ENCODE results near the gene MAS1. TPM values are rescaled to one million over a fixed set of nuclear protein-coding genes. Genes with fewer than 3 reads are reported as not detected.

MAS1 gene
- total RNA-seq, 1 experiment from 2014 or later: not detected

DNA sequence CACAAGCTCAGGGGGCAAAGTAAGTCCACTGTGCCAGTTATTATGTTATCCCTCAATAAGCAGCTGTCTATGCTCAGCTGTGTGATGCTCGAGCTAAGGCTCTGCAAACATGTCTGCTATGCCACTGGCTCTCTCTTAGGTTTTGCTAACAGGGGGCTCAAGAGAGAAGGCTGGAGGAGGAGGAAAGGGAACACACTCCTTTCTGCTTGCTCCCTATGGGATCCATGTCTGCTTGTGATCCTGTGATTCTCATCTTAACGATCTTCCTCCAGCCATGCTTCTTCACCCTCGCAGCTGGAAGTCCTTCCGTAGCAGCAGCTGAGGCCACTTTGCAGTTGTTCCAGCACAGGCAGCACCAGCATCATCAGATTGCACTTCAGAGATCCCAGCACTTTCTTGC, 41.1 kb downstream of the MAS1 start:
- intact Hi-C loops (cut with micrococcal nuclease; ENCODE audit: unreplicated experiment): no loop called here
- no peak for DNase-seq (ENCODE audit: low spot score)
- BruUV-seq (replicated peaks): no TSS peak
- TF ChIP-seq, protein P1, sequence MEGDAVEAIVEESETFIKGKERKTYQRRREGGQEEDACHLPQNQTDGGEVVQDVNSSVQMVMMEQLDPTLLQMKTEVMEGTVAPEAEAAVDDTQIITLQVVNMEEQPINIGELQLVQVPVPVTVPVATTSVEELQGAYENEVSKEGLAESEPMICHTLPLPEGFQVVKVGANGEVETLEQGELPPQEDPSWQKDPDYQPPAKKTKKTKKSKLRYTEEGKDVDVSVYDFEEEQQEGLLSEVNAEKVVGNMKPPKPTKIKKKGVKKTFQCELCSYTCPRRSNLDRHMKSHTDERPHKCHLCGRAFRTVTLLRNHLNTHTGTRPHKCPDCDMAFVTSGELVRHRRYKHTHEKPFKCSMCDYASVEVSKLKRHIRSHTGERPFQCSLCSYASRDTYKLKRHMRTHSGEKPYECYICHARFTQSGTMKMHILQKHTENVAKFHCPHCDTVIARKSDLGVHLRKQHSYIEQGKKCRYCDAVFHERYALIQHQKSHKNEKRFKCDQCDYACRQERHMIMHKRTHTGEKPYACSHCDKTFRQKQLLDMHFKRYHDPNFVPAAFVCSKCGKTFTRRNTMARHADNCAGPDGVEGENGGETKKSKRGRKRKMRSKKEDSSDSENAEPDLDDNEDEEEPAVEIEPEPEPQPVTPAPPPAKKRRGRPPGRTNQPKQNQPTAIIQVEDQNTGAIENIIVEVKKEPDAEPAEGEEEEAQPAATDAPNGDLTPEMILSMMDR (conservative IDR thresholded peaks at IDR 0.05; ENCODE audit: low read depth, low read length): no peak
- TF ChIP-seq EZH2 (IDR thresholded peaks at IDR 0.05; ENCODE audit: borderline replicate concordance, low read depth, low read length, poor library complexity, severe bottlenecking): no peak
- CTCF ChIA-PET: no interaction called here
- peaks cover 7% of the 10 kb centered on the region for H3K27me3 ChIP-seq (replicated peaks; ENCODE audit: insufficient read depth, low read depth, low read length, poor library complexity)
- H3K9me3 ChIP-seq (ENCODE audit: low read depth, low read length, poor library complexity, severe bottlenecking): peaks cover 3% of the 10 kb centered on the region
- H3K36me3 ChIP-seq (ENCODE audit: insufficient read depth, low read length, poor library complexity, severe bottlenecking): no peaks in the 10 kb centered on the region
- POLR2A ChIA-PET (ENCODE audit: low non-redundant PET): no interaction called here
- no peaks in the 10 kb centered on the region for H3K4me1 ChIP-seq (ENCODE audit: insufficient read depth, low read length, poor library complexity, severe bottlenecking)
- no peak overlapping the region for H3K27ac ChIP-seq (ENCODE audit: low read depth, low read length, poor library complexity, severe bottlenecking)
- no peak overlapping the region for H3K4me3 ChIP-seq (ENCODE audit: low read depth, low read length, poor library complexity, severe bottlenecking)

DNA sequence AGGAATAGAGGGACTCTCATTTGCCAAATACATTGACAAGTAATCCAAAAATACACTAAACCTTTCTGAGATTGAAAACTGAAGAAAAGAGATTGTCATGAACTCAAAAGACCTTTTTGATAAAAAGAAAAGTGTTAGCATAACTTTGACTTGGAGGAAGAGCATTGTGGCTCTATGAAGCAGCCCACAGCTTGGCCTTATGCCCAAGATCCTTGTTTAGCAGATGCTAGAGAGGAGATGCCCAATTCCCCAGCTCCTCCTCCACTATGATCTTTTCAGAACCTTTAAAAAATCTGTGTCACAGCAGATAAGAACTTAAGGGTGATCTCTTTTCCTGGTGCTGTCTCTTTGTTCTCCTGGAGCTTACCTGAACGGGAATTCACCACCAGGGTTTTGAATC, 42.3 kb downstream of the MAS1 start:
- no peak overlapping the region for H3K27ac ChIP-seq (ENCODE audit: low read depth, low read length, poor library complexity, severe bottlenecking)
- BruUV-seq (replicated peaks): no TSS peak
- no peaks in the 10 kb centered on the region for H3K4me1 ChIP-seq (ENCODE audit: insufficient read depth, low read length, poor library complexity, severe bottlenecking)
- ChIA-PET CTCF (no interaction called here), POLR2A (ENCODE audit: low non-redundant PET) (no interaction called here)
- intact Hi-C loops (cut with micrococcal nuclease; ENCODE audit: unreplicated experiment): no loop called here
- no peak overlapping the region for H3K4me3 ChIP-seq (ENCODE audit: low read depth, low read length, poor library complexity, severe bottlenecking)
- TF ChIP-seq EZH2 (IDR thresholded peaks at IDR 0.05; ENCODE audit: borderline replicate concordance, low read depth, low read length, poor library complexity, severe bottlenecking): no peak
- TF ChIP-seq, protein P1 (conservative IDR thresholded peaks at IDR 0.05; ENCODE audit: low read depth, low read length): no peak
- no peak for DNase-seq (ENCODE audit: low spot score)
- no peaks in the 10 kb centered on the region for H3K36me3 ChIP-seq (ENCODE audit: insufficient read depth, low read length, poor library complexity, severe bottlenecking)
- peaks cover 3% of the 10 kb centered on the region for H3K9me3 ChIP-seq (ENCODE audit: low read depth, low read length, poor library complexity, severe bottlenecking)
- peaks cover 7% of the 10 kb centered on the region for H3K27me3 ChIP-seq (replicated peaks; ENCODE audit: insufficient read depth, low read depth, low read length, poor library complexity)

DNA sequence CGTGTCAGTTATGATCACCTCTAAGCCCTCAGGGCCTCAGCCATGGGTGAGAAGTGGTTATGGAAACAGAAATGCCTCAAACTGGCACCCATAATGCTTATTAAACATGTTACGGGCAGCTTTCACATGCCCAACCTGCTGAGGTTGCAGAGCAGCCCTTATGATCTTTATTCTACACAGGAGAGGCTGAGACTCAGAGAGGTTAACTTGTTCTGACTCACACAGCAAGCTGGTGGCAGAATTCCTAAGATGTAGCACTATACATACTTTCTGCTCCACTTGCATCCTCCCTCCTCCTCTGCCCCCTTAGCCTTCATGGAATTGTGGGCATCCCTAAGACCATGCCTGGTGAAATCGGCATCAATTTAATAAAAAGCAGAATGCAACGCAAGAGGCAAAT, 43.4 kb downstream of the MAS1 start:
- Histone ChIP-seq H3K9me3 (ENCODE audit: low read depth, low read length, poor library complexity, severe bottlenecking) (peaks cover 3% of the 10 kb centered on the region), H3K4me3 (ENCODE audit: low read depth, low read length, poor library complexity, severe bottlenecking) (no peak overlapping the region), H3K27me3 (replicated peaks; ENCODE audit: insufficient read depth, low read depth, low read length, poor library complexity) (peaks cover 7% of the 10 kb centered on the region), H3K27ac (ENCODE audit: low read depth, low read length, poor library complexity, severe bottlenecking) (no peak overlapping the region), H3K36me3 (ENCODE audit: insufficient read depth, low read length, poor library complexity, severe bottlenecking) (no peaks in the 10 kb centered on the region), H3K4me1 (ENCODE audit: insufficient read depth, low read length, poor library complexity, severe bottlenecking) (no peaks in the 10 kb centered on the region)
- ChIA-PET CTCF (interaction anchor here (1.1 kb wide), 1 partner anchor 154 kb away, joined by 3 read pairs; no protein-coding TSS in a partner anchor), POLR2A (ENCODE audit: low non-redundant PET) (no interaction called here)
- TF ChIP-seq EZH2 (IDR thresholded peaks at IDR 0.05; ENCODE audit: borderline replicate concordance, low read depth, low read length, poor library complexity, severe bottlenecking): no peak
- TF ChIP-seq, protein P1 (conservative IDR thresholded peaks at IDR 0.05; ENCODE audit: low read depth, low read length): no peak
- no TSS peak for BruUV-seq (replicated peaks)
- intact Hi-C loops (cut with micrococcal nuclease; ENCODE audit: unreplicated experiment): no loop called here
- no peak for DNase-seq (ENCODE audit: low spot score)

Measured in A673 (cell line).